NCI-H446 (cell line): ENCODE measurements around the gene AGPAT4.
"Not testable (repeated sequence)": the region's sequence is repeated elsewhere in the genome, so short reads cannot be mapped to it uniquely, and the experiment has no call there.

Experiments
- DNase-seq, 2 experiments: peaks; one replicate each; lab custom pipeline; 2025; lab: John Stamatoyannopoulos, UW

AGPAT4 gene

DNA sequence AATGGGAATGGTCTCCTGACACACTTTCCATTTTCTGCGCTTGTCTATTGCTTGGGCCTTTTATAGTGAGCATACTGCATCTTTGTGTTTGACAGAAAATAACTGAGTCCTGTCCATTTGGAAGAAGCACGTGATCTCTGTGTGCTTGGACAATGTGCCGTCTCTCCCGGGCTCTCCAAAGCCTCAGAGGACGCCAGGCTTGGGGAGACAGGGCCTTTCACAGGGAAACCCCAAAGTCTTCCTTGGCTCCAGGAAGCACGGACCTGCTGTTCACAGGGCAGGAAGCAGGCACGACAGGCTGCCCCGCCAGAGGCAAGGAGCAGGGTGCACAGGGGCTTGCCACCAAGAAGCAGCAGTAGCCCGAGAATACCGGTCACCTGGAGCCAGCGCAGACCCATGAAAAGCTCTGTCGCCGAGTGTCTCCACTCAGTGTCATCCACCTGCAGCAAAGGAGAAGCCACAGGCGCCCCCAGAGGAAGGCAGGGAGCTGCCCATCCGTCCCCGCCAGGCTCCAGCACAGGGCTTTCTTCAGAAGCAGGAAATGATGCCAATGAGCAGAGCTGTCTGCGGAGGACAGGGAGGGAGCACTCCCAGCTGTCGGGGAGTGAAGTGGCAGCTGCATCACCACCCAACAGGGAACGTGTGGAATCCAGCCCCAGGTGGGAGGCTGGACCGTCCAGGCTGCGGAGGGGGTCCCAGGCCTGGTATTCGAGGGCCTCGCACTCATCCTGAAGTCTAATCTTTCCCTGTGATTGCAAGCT is 135.1 kb downstream of the AGPAT4 start:
- DNase-seq, result no peak

- DNase-seq, result no peak
These were observed 135.9 kb downstream of the AGPAT4 start for GRCh38 chr6:161137839-161138542.

- no peak for DNase-seq
These were observed 136.5 kb downstream of the AGPAT4 start for GRCh38 chr6:161137320-161137719.

GRCh38 chr6:161136655-161137054 is 137.2 kb downstream of the AGPAT4 start:
- no peak for DNase-seq

- DNase-seq, result no peak
These were observed 137.9 kb downstream of the AGPAT4 start for GRCh38 chr6:161135695-161136591.

GRCh38 chr6:161134550-161135298 is 139.1 kb downstream of the AGPAT4 start:
- DNase-seq, result no peak

DNA sequence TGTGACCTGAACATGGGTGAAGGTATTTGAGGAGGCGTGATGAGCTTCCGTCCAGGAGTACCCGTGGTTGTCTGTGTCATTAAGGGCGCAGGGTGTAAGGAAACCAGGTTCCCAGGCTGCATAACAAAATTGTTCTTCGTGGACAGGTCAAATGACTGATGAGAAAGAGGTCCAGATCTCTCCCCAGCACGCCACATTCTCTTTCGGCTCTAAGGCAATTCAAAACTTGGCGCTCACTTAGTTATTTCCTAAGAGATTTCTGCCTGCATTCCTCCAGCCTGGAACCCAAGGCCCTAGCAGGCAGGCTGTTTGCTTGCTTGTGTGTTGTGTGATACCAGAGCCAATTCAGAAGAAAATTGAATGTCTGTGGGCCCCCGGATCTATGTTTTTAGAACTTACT is 139.9 kb downstream of the AGPAT4 start:
- DNase-seq, result no peak

DNA sequence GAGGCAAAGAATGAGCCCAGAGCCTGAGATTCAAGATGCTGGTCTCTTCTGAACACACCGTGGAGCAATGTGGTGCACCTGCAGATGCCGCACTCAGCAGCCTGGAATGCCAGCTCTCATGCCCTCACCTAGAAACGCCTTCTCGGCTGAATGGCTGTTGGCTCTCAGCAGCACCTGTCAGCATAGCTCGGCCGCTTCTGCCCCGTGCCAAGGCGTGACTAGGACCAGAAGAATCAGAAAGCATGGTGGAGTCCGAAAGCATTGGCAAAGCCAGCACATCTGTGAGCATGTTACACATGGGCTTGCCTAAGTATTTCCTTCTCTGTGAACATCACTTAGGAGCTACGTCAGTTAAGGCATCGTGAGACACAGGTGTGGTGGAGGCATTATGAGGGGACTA is 141.5 kb downstream of the AGPAT4 start:
- no peak for DNase-seq

- no peak for DNase-seq
These were observed 142.7 kb downstream of the AGPAT4 start for GRCh38 chr6:161130967-161131766.

DNA sequence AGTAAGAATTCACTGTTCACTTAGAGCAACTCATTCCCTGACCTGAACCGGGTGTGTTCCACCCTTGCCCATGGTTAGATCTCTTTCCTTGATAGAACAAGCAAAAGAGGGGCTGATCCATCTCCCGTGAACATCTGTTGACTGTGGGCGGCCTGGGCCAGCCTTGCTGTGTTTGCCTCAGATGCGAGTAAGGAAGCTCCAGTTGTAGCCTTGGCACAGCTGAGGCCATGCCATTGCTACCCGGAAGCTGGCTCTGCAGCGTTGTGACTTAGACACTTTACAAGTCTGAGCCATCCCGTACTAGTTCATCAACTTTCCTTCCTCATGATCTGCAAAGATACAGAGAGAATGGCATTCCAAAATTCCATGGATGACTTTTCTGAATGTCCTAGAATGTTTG is 143.3 kb downstream of the AGPAT4 start:
- no peak for DNase-seq

DNA sequence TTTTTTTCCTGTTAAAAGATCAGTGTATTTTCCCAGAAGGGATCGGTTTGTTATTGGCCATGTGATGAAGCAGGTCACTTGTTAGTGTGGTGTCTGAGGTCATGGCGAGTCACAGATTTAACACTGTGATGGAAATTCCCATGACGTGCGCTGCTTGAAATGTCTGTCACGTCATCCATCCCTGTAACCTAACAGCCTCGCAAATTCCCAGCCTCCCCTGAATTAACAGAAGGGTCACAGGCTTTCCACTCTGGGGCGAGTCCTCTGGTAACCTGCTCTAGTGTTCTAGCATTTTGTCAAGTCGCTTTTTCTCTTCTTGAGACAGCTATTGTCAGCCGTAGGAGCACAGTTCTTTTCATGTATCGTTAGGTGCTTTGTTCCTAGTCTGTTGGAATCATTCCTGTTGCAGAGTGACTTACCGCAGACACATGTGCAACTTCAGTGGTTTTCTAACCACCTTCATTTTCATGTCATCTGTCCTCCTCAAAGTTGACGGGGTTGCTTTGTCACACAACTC is 145.1 kb downstream of the AGPAT4 start:
- no peak for DNase-seq

DNA sequence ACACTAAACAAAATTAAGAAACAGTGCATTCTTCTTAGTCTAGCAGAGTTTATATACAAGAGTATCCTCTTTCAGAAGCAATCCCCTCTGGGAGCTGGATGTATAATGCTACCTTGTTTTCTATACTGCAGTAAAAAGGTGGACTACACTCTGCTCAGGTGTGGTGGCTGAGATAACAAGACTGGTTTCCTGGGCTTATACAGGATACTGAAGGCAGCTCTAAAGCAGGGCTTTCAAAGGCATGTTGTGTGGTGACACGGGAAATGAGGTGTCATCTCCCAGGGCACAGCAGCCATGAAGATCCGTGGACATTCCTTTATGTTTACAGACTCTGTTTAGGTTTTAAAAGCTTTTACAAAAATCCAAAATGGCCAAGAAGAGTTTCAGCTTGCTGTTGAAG is 145.6 kb downstream of the AGPAT4 start:
- no peak for DNase-seq

- DNase-seq, result no peak
These were observed 146.7 kb downstream of the AGPAT4 start for GRCh38 chr6:161127071-161127740.

GRCh38 chr6:161125591-161125990 is 148.3 kb downstream of the AGPAT4 start:
- DNase-seq, result no peak

DNA sequence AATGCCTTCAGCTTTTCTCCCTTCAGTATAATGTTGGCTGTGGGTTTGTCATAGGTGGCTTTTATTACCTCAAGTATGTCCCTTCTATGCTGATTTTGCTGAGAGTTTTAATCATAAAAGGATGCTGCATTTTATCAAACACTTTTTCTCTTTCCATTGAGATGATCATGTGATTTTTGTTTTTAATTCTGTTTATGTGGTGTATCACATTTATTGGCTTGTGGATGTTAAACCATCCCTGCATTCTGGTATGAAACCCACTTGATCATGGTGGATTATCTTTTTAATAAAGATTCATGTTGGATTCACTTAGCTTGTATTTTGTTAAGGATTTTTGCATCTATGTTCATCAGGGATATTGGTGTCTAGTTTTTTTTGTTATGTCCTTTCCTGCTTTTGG is 150.5 kb downstream of the AGPAT4 start:
- DNase-seq, result not testable (repeated sequence)

GRCh38 chr6:161117942-161118341 is 155.9 kb downstream of the AGPAT4 start:
- DNase-seq, result no peak

DNA sequence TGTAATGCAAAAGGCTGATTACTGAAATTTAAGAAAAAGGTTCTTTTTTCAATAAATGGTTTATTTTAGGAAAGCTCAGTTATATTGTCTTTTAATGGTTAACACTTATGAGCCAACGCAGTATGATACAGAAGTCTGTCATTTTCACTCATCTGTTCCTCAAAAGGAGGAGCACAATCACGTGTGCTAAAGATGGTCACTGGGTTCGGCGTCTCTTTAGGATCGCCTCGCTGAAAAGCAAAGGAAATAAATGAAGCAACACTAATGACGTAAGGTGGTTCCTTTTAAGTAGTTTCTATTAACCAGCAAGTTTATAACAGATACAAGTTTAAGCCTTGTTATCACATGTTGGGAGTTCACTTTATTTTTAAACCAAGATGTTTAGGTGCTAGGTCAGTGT is 156.6 kb downstream of the AGPAT4 start:
- no peak for DNase-seq

GRCh38 chr6:161116554-161116953 is 157.3 kb downstream of the AGPAT4 start:
- DNase-seq, result no peak

DNA sequence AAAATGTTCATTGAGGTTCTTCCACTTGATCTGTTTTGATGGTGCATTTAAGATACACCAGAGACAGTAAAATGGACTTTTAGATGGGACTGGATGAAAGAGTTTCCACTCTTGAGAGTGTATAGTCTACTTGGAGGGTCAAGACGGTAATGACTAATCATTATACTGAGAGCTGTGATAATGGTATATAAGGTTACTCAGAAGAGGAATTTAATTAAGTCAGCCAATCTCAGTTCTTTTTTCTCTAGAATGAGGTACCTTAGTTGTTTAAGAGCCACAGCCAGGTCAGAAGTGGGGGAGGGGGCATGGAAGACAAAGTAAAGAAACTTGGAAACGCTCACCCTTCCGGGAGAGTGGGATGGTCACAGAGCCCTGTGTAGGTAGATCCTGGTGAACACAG is 158.4 kb downstream of the AGPAT4 start:
- DNase-seq, result no peak

DNA sequence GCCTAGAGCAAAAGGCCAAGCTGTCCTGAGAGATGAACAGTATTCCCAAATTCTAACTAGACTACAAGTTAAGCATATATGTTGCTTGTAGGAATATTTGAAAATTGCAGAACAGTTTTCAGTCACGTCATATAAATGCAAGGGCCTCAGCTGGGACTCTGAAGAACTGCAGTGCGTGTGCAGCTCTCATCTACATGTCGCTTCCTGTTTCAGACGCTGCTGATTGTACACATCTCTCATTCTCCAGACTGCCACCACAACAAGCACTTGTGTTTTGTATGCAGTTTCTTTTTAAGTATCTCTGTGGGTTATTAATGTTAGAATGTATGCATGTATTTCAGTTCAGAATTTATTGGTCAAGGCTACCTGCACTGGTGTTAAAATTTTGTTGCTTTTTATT is 162.6 kb downstream of the AGPAT4 start:
- DNase-seq, result no peak
